OCI-LY1 (cell line): Measurements from ENCODE around the gene VIPR2.

Experiments used
- CTCF ChIP-seq: fragments of 200-600 bp; sonication (generic), shearing (Covaris generic); IDR thresholded peaks from 2 replicates; pipeline ENCODE4 v1.5.1; 2017; ENCODE audit warnings: mild to moderate bottlenecking, antibody characterized with exemption, low read length, moderate library complexity, mixed read lengths
- EZH2 ChIP-seq: fragments of 200-600 bp; sonication (generic), shearing (Covaris generic); IDR thresholded peaks from 2 replicates; pipeline ENCODE4 v1.8.0; 2017; ENCODE audit warnings: borderline replicate concordance, mixed run types, mild to moderate bottlenecking, antibody characterized with exemption, low read length, moderate library complexity, mixed read lengths

- TF ChIP-seq CTCF: no peak
- no peak for TF ChIP-seq EZH2
Observed at GRCh38 chr7:159145490-159145855, 806 bp upstream of the VIPR2 start.
